GM19397 (cell line): ENCODE results near the gene CARD10.

ENCODE experiments used
- ATAC-seq: cut with Tn5 transposase; IDR thresholded peaks from one replicate; pipeline ENCODE4 v1.9.1; 2021; ENCODE audit warnings: mild to moderate bottlenecking, moderate library complexity; ENCODE audit not compliant: unreplicated experiment

The CARD10 gene

DNA sequence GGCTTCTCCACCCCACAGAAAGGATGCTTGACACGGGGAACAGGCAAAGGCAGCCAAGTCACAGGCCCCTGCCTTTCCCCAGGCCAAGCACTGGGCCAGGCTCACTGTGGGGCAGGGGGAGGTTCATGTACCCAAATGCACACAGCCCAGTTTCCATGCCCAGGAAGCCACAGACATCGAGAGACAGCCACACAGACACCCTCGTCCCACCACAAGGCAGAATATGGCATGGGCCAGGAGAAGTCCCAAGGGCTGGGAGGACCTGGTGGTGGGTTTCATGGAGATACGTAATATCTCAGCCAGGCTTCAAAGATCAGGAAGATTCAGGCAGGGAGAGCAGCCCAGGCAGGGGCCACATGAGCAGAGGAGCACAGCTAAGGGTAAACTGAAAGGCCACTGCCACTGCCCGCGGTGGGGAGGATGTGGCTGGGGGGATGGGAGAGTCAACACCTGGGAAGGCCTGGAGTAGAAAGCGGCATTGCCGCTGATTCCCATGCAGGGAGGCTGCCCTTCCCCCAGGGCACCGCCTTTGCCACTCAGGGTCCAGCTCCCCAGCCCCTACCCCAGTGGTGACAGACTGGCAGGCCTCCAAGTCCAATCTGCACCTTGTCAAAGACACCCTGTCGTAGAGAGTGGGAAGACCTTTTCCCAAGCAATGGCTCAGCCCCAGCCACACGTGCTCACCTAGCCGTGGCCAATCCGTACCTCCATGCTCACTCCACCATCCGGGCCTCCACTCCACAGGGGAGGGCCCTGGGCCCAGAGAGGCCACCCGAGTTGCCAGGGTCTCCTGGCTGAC is 30.7 kb downstream of the CARD10 start:
- ATAC-seq = no peak

DNA sequence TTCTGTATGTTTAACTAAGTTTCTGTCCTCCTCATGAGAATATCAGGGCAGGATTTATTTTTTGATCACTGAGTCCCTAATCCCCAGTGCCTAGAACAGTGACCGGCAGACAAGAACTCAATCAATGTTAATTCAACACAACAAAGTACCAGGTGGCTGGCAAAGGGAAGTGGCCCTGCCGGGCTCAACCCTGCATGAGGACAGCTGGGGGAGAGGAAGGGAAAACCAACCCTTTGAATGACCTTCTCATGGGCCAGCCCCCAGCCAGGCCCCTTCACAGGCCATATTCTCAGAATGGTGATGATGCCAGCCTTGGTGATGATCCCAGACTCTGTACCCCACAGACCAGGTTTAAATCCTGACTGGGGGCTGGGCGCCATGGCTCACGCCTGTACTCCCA is 31.6 kb downstream of the CARD10 start:
- no peak for ATAC-seq

DNA sequence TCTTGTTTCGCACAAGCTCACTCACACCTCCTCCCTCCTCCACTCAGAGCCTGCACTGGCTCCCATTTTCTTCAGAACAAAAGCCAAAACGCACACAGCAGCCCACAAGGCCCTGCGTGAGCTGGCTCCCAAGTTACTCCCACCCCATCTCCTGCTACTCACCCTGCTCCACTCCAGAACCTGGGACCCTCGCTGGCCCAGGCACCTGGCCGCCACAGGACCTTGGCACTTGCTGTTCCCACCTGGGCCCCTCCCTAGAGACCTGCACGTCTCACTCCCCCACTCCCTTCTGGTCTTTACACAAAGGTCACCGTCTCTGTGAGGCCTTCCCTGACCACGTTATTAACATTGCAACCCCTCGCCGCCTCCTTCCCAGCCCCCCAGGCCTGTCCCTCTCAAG is 32.1 kb downstream of the CARD10 start:
- no peak for ATAC-seq

DNA sequence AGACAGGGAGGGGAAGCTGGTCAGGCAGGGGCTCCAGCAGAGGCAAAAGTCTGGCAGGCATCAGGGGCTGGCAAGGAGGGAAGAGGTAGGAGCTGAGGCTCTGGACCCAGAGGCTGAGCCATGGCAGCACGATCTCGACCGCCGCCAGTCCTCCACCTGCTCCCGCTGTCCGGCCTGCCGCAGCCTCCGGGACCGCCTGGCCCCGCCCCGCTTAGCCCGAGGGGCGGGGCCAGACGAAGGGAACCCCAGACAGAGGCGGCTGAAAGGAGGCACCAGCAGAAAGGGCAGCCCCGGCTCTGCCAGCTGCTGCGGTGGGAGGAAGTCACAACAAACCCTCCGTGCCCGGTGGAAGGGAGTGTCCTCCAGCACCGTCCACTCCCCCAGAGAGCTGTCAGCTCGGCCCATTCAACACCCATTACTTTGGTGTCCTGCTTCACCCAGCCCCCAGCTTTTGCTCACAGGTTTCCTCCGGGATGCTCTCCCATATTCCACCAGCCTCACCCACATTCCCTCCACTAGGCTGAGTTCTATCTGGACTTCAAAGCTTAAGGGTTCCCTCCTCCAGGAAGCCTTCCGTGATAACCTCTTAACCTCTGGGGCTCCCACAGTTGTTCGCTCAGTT is 32.9 kb downstream of the CARD10 start, which contains the start of gene MFNG:
TSS of gene MFNG (minus strand) at position 161 of the 622 bp plus-strand sequence. CDS start 207 bp downstream, outside the sequence.
- peak; percentile 57 for ATAC-seq

DNA sequence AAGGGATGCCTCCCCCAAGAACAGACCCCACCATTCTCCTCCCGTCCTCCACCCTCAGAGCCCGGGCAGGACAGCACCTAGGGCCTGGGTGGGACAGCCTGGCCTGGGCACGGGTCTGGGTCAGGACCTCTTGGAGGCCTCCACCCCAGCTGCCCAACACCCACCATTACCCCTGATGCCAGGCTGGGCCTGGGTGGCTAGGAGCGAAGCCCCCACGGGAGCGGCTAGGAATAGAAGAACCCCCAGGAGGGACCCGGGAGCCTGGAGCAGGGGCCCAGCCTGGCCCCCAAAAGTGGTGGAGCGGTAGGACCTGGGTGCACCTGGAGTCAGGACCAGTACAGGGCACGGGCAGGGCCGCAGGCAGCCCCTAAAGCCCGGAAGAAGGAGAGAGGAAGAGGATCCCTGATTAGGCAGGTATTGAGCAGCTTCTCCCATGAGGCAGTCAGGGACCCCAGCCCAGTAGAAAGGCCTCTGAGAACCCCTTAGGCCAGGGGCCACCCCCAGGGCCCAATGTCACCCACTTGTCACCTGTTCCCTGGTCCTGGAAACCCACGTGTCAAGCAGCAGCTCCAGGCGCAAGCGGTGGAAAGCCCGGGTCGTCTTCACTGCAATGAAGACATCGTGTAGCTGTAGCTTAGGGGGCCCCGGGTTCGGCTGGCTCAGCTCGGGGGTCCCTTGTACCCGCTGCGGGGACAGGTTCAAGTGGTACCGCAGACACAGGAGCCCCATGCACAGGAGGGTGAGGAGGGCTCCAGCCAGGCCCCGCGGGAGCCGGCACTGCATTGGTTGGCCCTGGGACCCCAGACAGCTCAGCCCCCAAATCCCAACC is 33.6 kb downstream of the CARD10 start:
- peak; percentile 16 for ATAC-seq

DNA sequence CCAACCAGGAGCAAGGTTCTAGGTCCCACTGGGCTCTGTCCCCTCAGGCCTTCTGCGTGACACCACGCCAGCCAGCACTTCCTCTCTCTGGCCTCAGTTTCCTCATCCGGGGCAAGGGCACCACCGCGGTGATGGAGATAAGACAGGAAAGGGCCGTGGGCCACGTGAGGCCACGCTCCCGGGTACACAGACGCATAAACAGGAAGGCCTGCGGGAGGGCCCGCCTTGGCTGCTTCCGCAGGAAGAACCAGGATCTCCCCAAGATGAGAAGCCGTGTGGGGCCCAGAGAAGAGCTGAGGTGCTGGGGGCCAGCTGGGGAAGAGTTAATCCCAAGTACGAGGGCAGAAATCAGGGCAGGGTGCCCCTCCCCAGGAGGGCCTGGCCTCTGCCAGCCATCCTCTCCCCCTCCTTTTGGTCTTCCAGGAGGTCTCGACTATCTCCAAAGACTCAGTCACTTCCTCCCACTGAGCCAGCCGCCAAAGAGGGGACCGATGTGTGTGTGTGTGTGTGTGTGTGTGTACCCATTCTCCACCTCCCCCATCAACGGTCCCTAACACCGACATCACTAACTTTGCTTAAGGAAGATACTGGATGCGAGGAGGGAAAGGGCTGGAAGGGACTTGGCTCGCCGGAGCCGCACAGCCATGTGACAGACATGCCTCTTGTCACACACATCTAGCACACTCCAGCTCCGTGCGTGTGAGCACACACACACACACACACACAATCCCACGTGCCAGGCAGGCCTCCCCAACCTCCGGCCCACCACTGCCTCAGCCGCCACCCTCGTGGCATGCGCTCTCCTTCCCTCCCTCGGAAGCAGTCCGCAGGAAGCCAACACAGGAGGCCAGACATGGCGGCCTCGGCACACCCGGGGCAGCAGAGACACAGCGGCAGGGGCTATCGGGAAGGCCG is 34.5 kb downstream of the CARD10 start:
- peak; percentile 36 for ATAC-seq

DNA sequence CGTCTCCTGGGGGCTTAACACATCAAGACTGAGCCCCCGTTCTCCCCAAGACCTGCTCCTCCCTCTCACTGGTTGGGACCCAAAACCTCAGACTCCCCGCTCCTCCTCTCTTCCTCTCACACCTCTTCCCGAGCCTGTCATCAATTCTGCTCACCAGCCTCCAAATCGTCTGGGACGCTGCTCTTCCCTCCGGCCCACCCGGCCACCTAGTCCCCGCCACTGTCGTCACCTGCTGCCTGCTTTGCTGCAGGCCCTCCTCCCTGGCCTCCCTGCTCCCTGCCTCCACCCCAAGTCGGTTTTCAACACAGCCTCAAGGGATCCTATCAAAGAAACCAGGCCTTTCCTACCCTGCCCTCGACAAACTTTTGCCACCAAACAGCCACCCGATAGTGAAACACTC is 36.2 kb downstream of the CARD10 start:
- no peak for ATAC-seq

DNA sequence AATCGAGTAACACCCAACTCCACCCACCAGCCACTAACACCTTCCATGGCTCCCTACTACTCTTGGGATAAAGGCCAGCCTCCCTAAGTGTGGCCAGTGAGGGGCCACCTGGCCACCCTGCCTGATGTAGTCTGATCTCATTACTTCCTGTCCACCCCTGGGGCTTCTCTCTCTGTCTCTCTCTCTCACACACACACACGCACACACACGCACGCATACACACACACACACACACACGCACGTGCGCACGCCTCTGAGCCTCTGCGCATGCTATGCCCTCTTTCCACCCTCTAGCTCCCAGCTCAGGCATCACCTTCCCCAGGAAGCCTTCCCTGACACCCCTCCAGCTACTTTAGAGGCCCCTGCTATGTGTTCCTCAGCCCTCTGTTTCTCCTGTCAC is 37.0 kb downstream of the CARD10 start:
- ATAC-seq = no peak

DNA sequence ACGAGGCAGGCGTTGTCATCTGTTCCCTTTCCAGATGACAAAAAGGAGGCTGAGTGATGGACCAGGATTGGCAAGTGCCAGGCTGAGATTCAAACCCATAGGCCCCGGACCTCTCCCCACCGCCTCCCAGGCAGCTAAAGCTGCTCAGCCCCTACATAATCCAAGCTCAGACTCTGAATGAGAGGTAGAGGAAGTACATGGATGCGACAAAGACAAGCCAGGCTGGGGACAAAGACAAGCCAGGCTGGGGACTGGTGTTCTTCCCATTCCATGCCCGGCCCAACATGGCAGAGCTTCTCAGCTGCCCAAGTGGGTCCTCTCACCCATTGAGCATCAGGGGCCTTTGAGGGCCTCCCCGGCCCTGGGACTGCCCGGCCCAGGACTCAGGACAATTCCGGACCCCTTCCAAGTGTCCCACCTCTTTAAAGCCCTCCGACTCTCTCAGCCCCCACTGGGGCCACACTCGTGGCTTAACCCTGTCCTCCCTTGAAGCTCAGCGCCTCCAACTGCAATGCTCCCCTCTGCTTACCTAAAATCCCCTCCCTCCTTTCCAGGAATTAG is 37.8 kb downstream of the CARD10 start:
- ATAC-seq = no peak

DNA sequence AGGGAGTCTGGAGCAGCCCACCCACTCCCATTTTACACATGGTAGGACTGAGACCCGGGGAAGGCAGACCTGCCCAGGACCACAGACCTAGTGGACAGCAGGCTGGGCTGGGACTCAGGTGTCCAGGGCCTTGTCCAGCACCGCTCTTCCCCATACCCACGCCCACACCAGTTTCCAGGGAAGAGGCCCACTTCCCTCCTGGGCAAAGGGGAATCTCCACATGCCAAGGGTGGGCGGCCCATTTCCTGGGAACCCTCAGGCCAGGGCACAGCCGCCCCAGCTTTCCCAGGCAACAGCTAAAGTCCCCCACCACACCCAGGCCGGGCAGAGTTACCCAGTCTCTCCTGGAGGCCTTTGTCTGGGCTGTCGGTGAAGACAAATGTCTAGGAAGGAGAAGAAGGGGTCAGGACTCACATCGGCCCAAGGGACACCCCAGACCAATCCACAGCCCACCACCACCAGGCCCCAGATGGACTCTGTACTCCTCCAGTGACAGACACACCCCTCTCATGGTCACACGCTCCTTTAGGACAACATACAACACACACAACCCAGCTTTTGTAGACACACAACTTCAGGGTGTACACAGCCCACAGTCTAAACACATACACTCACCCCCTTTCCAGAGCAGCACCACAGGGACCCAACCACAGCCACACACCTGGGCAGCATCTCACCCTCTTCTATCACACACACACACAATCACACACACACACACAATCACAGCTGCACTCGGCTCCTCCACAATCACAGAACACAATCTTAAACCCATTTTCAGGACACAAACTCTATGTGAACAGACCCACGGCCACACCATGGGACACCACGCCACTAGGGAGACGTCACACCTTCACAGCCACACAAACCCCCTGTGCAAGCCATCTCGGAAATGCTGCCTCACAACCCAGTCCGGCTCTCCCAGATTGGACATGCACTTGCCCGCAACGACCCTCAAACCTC is 38.5 kb downstream of the CARD10 start:
- ATAC-seq = no peak

DNA sequence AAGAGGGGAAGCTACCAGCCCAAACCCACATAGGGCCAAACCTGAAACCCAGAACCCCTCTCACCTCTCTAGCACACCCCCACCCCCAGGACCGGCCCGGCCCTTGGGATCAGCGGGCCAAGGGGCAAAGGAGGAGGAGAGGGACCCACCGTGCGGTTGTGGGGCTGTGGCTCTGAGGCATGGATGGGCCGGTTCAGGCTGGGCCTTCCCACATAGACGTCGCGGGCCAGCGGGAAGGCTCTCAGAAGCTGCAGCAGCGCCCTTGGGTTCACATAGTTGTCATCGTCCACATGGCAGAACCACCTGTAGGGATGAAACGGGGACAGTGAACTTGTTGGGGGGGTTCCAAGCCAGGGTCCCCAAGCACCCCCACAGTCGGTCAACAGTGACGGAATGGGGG is 40.0 kb downstream of the CARD10 start:
- no peak for ATAC-seq

DNA sequence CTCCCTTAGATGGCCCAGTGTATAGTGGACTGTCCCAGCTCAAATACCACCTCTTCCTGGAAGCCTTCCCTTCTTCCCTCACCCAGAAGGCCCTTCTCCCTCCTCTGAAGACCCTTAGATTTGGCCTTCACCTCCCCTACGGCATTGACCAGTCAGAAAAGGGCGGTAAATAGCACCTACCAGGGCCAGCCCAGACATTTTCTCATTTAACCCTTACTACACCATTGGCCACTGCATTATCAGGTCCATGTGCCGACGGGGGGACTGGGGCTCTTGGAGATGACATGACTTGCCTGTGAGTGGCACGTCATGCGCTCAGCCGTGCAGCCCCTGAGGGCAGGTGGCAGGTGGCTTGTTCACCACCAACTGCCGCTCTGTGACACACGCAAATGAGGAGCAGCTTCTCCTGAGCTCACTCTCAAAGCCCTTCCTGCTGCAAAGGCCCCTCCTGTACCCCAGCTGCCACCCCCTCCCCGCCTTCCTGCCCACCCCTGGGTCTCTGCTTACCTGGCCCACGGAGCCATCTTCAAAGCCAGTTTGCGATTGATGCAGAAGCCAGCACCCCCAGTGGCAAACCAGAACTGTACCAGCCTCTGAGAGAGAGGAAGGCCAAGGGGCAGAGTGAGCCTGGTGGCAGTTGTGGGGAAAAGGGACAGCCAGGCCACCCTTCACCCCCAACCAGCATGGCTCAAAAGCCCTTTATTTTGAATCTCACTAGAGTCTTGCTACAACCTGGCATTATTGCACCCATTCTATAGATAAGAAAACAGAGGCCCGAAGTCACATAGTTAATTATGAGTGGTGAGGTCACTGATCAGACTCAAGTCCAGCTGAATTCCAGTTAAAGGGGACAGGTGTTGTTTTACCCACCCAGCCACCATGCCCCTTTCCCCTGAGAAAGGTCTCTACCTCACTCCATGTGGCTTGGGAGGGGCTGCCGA is 42.6 kb downstream of the CARD10 start:
- no peak for ATAC-seq

DNA sequence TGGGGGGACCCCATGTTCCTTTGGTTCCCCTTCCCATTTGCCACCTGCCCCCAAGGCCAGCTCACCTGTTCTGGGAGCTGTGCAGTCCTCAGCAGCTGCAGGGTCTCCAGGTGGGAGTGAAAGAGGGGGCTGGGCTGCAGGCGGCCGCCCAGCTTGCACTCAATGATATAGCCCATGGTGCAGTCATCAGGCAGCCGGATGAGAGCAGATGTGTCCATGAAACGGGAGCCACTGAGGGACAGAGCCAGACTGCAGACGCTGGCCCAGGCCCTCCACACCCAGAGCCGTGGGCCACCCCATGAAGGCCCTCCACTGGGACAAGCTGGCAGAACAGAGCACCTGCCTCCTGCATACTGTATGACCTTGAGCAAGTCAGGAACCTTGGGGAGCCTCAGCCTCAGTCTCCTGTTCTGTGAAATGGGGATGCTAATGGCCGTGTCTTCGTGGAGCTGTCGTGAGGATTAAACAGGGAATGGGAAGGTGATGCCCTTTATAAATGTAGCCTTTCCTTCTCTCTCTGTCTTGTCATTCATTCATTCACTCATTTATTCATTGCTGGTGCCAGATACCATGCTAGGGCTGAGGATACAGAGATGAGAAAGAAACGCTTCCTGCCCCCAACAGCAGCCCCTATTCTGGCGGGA is 44.6 kb downstream of the CARD10 start:
- ATAC-seq = no peak

DNA sequence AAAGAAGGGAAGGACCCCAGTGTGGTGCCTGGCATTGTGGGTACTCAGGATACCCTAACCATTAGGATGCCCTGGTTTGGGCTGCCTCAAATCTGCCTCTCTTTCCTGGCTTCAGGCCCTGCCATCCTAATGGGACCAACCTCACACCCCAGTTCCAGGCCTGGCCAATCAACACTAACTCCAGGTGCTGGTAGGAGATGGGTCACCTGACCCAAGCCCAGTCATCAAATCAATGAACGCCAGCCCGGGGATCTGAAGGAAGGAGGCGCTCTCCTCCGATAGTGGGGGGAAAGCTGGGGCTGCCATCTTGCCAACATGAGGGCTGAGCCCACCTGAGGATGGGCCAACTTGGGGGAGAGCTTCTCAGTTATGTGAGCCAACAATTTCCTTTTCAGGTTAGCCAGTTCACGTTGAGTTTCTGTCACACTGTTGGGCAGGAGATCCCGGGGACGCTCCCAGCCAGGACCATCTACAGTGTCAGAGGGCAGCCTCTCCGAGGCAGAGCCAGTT is 45.7 kb downstream of the CARD10 start:
- ATAC-seq = no peak

DNA sequence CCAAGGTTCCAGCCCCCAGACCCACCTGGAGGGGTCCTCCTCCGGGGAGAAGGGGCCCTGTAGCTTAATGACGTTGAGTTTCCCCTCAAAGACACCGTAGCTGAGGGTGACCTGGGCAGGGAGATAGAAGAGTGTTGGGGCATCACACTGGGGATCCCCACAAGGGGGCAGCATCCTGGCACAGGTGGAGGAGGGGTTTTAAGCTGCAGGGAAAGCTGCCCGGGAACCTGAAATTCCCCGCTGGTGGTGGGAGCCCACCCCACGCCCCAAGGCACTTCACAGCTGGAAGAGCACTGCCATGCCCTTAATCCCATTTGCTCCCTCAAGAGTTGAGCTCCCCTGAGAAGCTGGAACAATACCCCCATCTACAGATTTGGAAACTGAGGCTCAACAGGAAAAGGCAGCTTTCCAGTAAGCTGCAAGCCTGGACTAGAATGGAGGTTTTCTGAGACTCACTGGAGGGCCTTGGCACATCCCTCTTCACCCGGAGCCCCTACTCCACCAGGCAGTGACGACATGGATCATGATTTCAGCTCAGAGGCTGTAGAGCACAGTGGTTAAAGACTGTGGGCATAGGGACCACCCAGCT is 46.7 kb downstream of the CARD10 start:
- no peak for ATAC-seq

DNA sequence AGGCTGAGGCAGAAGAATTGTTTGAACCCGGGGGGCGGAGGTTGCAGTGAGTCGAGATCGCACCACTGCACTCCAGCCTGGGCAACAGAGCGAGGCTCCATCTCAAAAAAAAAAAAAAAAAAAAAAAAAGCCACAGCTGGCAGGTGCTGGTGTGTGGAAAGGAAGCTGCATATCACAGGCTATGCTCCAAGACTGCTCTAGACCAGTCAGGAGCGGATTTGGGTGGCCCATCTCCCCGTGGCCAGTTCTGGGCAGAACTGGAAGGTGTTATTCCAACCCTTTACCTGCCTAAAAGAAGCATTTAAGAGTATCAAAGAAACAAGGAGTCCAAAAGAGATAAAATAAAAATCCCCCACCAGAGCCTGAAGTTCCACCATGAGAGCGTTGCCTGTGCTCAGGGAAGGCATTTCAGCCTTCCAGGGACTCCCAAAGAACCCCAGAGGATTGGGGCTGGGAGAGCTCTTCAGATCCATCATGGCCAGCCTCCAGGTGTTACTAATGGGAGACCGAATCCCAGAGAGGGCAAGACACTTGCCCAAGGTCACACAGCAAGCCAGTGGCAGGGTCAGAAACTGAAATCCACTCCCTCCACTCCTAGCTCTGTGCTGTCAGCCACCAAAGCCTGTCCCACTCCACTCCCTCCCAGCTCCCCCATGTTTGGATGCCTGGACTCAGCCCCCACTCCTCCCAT is 47.3 kb downstream of the CARD10 start:
- no peak for ATAC-seq
